Astrocyte of the spinal cord (primary cell): ENCODE data around the gene DYNC2H1.
A peak's percentile ranks its signal among the peaks of the same experiment; 100 is the strongest.

Experiments used
- DNase-seq: peaks from one replicate; pipeline ENCODE4 v3.0.0; 2011; ENCODE audit warnings: low read depth, low spot score
- H3K4me3 ChIP-seq: 2 replicates; pipeline ENCODE4 v1.5.1; 2011; ENCODE audit warnings: low read depth, mild to moderate bottlenecking, low read length, moderate library complexity
- CTCF ChIP-seq: IDR thresholded peaks from 2 replicates; pipeline ENCODE4 v1.5.1; 2012; ENCODE audit warnings: low read depth, mild to moderate bottlenecking, low read length, inconsistent platforms
- in situ Hi-C: cut with HindIII; loops from 2 replicates; pipeline ENCODE4 v1.10.0; 2017; ENCODE audit warnings: low sequenced_read_pairs

Gene DYNC2H1

GRCh38 chr11:103325686-103326069 lies 216.5 kb downstream of the DYNC2H1 start:
- no peak for DNase-seq
- H3K4me3 ChIP-seq = no peak overlapping the region
- in situ Hi-C loops = no loop called here
- no peak for TF ChIP-seq CTCF

- peak; percentile 87 for TF ChIP-seq CTCF
- no peak overlapping the region for H3K4me3 ChIP-seq
- in situ Hi-C loops = no loop called here
- peak; percentile 82 for DNase-seq
Measured at GRCh38 chr11:103326070-103326794, 217.0 kb downstream of the DYNC2H1 start.

- DNase-seq = no peak
- in situ Hi-C loops = no loop called here
- H3K4me3 ChIP-seq = no peak overlapping the region
- no peak for TF ChIP-seq CTCF
Measured at GRCh38 chr11:103327721-103328120, 218.5 kb downstream of the DYNC2H1 start.

GRCh38 chr11:103332409-103332808 lies 223.2 kb downstream of the DYNC2H1 start:
- in situ Hi-C loops = no loop called here
- DNase-seq = no peak
- TF ChIP-seq CTCF = no peak
- no peak overlapping the region for H3K4me3 ChIP-seq

GRCh38 chr11:103338621-103339484 lies 229.6 kb downstream of the DYNC2H1 start:
- TF ChIP-seq CTCF = peak; percentile 25
- in situ Hi-C loops = no loop called here
- H3K4me3 ChIP-seq = no peak overlapping the region
- peak; percentile 36 for DNase-seq

- no peak overlapping the region for H3K4me3 ChIP-seq
- in situ Hi-C loops = no loop called here
- no peak for TF ChIP-seq CTCF
Measured at GRCh38 chr11:103339485-103339857, 230.2 kb downstream of the DYNC2H1 start.

More at GRCh38 chr11:103339485-103339857, 230.2 kb downstream of the DYNC2H1 start:
- no peak for DNase-seq
